ENCODE data around the gene CLCN7. TPM values are rescaled to one million over a fixed set of nuclear protein-coding genes. Genes with fewer than 3 reads are reported as not detected.

The CLCN7 gene
- total RNA-seq, 2 donors from 2014 or later: 27.2 to 115 TPM

DNA sequence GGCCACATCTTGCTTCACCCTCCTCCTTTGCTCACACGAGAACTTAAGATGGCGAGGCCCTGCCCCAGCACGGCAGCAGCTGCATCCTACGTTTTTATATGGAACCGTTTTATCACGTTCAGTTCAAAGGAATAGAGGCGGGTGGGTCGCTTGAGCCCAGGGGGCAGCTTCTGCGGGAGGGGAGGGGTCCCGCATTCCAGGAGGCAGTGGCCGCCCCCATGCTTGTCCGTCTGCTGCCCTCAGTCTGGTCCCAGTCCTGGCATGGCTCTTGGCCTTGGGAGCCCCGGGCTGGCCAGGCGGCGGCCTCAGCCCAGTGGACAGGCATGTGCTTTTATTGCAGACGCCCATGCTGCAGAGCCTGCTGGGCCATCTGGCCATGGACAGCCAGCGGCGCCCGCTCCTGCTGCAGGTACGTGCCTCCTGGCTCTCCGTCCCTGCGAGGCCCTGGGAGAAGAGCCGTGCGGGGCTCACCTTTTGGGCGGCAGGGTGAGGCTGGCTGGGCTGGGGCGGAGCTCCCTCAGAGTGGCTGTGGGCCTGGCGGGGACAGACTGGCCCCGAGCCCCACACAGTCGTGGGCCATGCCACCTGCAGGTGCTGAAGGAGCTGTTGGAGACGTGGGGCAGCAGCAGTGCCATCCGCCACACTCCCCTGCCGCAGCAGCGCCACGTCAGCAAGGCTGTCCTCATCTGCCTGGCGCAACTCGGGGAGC is 25.1 kb upstream of the CLCN7 start:
- ATAC-seq (no peak), DNase-seq (no peak)
- peaks cover 0 to 5% of the 10 kb centered on the region in 2 donors for H3K36me3 ChIP-seq (replicated peaks in 1 of 2; ENCODE audit: insufficient read depth in 1 of 2, low read depth in 2 of 2)
- peaks cover under 1% of the 10 kb centered on the region for H3K4me1 ChIP-seq
- TF ChIP-seq, protein P1, sequence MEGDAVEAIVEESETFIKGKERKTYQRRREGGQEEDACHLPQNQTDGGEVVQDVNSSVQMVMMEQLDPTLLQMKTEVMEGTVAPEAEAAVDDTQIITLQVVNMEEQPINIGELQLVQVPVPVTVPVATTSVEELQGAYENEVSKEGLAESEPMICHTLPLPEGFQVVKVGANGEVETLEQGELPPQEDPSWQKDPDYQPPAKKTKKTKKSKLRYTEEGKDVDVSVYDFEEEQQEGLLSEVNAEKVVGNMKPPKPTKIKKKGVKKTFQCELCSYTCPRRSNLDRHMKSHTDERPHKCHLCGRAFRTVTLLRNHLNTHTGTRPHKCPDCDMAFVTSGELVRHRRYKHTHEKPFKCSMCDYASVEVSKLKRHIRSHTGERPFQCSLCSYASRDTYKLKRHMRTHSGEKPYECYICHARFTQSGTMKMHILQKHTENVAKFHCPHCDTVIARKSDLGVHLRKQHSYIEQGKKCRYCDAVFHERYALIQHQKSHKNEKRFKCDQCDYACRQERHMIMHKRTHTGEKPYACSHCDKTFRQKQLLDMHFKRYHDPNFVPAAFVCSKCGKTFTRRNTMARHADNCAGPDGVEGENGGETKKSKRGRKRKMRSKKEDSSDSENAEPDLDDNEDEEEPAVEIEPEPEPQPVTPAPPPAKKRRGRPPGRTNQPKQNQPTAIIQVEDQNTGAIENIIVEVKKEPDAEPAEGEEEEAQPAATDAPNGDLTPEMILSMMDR (IDR thresholded peaks at IDR 0.05): no peak
- no peak for TF ChIP-seq POLR2A (IDR thresholded peaks at IDR 0.05)
- WGBS, 2 donors: 93% methylated on average over 9 to 31 of the region's 36 CpGs
- H3K4me3 ChIP-seq: no peak overlapping the region
- intact Hi-C loops (cut with DNase I): no loop called here
- no peaks in the 10 kb centered on the region for H3K9me3 ChIP-seq
- H3K27ac ChIP-seq: no peak overlapping the region
- no peaks in the 10 kb centered on the region for H3K27me3 ChIP-seq

DNA sequence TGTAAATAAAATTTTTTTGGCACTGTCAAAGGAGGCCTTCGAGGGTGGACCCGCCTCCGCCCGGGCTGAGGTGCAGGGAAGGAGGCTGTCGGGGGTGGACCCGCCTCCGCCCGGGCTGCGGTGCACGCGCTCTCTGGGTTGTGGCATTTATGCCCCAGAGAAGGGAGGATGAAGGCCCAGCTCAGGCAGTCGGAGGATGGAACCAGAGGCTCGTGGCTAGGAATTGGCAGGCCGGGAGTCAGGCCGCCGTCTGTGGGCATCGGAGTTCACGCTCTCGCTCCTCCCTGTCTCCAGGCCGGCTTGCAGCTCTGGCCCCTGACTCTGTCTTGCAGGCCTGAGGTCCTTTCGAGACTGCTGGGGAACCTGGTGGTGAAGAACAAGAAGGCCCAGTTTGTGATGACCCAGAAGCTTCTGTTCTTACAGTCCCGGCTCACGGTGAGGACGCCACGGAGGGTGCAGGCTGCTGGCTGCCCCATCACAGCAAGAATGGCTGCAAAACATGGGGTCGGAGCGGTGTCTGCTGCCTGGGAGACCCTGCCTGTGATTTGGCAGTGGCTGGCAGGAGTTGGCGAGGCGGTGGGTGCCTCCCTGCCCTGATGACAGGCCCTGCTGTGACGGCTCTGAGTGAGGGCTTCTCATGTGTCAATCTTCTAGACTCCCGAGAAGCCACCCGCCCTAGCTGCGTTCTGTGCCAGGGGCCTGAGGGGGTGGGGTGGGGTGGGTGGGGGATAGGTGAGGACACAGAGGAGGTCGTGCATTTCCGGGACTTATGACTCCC is 24.3 kb upstream of the CLCN7 start:
- Histone ChIP-seq H3K27me3 (no peaks in the 10 kb centered on the region), H3K4me3 (no peak overlapping the region), H3K4me1 (peaks cover 8% of the 10 kb centered on the region), H3K9me3 (no peaks in the 10 kb centered on the region), H3K27ac (no peak overlapping the region), H3K36me3 (replicated peaks in 1 of 2; ENCODE audit: insufficient read depth in 1 of 2, low read depth in 2 of 2) (peaks cover 0 to 5% of the 10 kb centered on the region in 2 donors)
- WGBS, 2 donors: 93% methylated on average over 16 to 33 of the region's 35 CpGs
- TF ChIP-seq, protein P1 (IDR thresholded peaks at IDR 0.05): no peak
- TF ChIP-seq POLR2A (IDR thresholded peaks at IDR 0.05): no peak
- ATAC-seq (no peak), DNase-seq (no peak)
- intact Hi-C loops (cut with DNase I): no loop called here

DNA sequence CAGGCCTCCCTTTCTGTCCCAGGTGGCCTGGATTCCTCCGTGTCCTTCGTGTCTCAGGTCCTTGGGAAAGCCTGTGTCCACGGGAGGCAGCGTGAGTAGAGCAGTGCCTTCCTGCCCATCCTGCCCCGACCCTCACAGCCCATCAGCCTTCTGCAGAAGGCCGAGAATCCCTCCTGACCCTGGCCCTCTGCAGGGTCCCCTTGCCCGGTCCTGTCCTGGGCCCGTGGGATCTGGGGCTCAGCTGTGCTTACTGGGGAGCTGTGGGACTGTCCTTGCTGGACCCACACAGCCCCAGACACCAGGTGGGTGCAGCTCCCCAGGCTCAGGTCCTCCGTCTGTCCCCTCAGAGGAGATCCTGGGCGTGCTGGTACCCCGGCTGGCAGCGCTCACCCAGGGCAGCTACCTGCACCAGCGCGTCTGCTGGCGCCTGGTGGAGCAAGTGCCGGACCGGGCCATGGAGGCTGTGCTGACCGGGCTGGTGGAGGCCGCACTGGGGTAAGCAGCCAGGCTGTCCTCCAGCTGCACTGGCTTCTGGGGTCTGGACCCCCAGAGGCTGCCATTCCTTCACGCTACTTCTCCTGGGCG is 22.3 kb upstream of the CLCN7 start:
- H3K4me3 ChIP-seq: no peak overlapping the region
- 83 to 90% methylated on average over 7 to 13 of the region's 21 CpGs for WGBS, 2 donors
- H3K4me1 ChIP-seq: peaks cover 21% of the 10 kb centered on the region
- ATAC-seq (no peak), DNase-seq (no peak)
- H3K27ac ChIP-seq: no peak overlapping the region
- no peak for TF ChIP-seq POLR2A (IDR thresholded peaks at IDR 0.05)
- TF ChIP-seq, protein P1 (IDR thresholded peaks at IDR 0.05): no peak
- peaks cover 0 to 5% of the 10 kb centered on the region in 2 donors for H3K36me3 ChIP-seq (replicated peaks in 1 of 2; ENCODE audit: insufficient read depth in 1 of 2, low read depth in 2 of 2)
- intact Hi-C loops (cut with DNase I): no loop called here
- H3K9me3 ChIP-seq: no peaks in the 10 kb centered on the region
- H3K27me3 ChIP-seq: no peaks in the 10 kb centered on the region

DNA sequence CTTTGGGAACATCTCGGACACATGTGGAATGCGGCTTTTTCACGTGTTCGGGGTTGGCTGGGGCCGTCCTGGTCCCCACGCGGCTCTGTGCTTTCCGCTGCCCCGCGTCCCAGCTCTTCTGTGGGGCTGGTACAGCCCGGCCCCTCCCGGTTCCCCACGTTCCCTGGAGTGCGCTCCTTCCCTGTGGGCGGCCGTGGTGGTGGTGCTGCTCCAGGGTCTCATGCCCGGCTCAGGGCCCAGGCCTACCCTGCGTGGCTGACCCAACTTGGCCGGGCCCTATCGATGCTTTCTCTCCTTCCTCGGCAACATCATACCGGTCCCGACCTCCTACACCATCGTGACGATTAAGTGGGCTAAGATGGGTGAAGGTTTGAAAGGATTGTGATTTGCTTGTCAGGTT is 21.6 kb upstream of the CLCN7 start:
- 87 to 92% methylated on average over 16 to 25 of the region's 25 CpGs for WGBS, 2 donors
- no peak for DNase-seq

More for the DNA sequence above, 21.6 kb upstream of the CLCN7 start:
- Histone ChIP-seq H3K36me3 (replicated peaks in 1 of 2; ENCODE audit: insufficient read depth in 1 of 2, low read depth in 2 of 2) (peaks cover 0 to 1% of the 10 kb centered on the region in 2 donors), H3K4me3 (no peak overlapping the region), H3K27ac (no peak overlapping the region), H3K9me3 (no peaks in the 10 kb centered on the region), H3K27me3 (no peaks in the 10 kb centered on the region), H3K4me1 (peaks cover 21% of the 10 kb centered on the region)
- no peak for TF ChIP-seq POLR2A (IDR thresholded peaks at IDR 0.05)
- TF ChIP-seq, protein P1 (IDR thresholded peaks at IDR 0.05): no peak
- no peak for ATAC-seq
- intact Hi-C loops (cut with DNase I): no loop called here

Measured in body of pancreas (tissue), 4 donors.